ENCODE results near the gene MPP7.

DNA sequence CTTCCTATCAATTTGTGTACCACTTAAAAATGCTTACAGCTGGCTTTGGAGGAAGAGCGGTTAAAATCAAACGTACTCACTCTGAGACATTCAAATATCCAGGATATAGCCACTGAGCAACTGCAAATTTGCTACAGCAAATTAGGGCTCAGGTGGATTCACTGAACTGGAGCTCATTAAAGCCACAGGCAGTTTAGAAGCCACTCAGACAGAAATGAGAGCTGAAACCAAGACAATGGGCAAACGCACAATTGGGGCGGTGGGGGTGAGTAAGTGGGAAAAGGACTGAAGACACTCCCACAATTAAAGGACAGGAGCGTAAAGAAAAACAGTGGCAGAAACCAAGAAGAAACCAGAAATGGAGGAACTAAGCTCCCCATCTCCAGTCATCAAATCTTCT lies 20.5 kb downstream of the MPP7 start:
- TF ChIP-seq, protein P1, sequence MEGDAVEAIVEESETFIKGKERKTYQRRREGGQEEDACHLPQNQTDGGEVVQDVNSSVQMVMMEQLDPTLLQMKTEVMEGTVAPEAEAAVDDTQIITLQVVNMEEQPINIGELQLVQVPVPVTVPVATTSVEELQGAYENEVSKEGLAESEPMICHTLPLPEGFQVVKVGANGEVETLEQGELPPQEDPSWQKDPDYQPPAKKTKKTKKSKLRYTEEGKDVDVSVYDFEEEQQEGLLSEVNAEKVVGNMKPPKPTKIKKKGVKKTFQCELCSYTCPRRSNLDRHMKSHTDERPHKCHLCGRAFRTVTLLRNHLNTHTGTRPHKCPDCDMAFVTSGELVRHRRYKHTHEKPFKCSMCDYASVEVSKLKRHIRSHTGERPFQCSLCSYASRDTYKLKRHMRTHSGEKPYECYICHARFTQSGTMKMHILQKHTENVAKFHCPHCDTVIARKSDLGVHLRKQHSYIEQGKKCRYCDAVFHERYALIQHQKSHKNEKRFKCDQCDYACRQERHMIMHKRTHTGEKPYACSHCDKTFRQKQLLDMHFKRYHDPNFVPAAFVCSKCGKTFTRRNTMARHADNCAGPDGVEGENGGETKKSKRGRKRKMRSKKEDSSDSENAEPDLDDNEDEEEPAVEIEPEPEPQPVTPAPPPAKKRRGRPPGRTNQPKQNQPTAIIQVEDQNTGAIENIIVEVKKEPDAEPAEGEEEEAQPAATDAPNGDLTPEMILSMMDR (optimal IDR thresholded peaks at IDR 0.05 in 1 of 3, IDR thresholded peaks at IDR 0.05 in 1 of 3, conservative IDR thresholded peaks at IDR 0.05 in 1 of 3; ENCODE audit: extremely low read depth in 1 of 3, insufficient read depth in 2 of 3, low read length in 3 of 3): no peak
- no peak for TF ChIP-seq EZH2 (IDR thresholded peaks at IDR 0.05; ENCODE audit: low read length)

All from keratinocyte (primary cell).